NCI-H345 treated with DMSO at 0.1 percent for 48 hours (cell line): Measurements from ENCODE around the gene KAT5.
A peak's percentile ranks its signal among the peaks of the same experiment; 100 is the strongest.
"Not testable (repeated sequence)": the region's sequence is repeated elsewhere in the genome, so short reads cannot be mapped to it uniquely, and the experiment has no call there.

Experiments
- DNase-seq: peaks from one replicate; lab custom pipeline; 2025; ENCODE audit not compliant: unreplicated experiment; lab: John Stamatoyannopoulos, UW

The KAT5 gene

DNA sequence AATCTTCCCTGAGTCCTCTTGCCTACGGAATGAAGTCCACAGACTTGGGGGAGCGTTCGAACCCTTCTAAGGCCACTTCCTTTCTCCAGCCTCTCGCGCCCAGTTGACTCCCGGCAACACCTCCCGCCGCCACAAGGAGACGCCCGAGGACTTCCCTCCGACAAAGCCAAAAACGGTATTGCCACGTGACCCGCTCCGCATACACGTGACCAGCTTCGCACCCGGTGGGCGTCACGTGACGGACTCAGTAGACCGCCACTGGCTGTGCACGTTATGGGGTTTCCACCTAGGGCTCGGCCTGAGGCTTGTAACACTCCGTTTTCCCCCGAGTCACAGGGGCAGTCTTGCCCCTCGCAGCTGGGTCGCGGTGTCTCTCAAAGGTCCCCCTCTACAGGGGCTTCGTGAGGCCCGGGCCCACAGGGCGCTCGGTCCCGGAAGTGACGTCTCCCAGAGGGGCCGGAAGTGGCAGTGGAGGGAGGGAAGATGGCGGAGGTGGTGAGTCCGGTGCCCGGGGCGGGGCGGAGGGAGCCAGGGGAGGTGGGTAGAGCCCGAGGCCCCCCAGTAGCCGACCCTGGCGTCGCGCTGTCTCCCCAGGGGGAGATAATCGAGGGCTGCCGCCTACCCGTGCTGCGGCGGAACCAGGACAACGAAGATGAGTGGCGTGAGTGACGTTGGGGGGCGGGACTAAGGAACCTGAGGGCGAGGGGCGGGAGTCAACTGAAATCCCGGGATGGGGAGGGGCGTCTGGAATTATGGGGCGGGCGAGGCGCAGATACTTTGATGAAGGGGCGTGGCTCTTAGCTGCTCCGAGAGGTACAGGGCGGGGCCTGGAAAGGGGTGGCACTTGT is at the start of gene KAT5:
KAT5 (plus strand) TSS at position 468 of the 848 bp plus-strand sequence; CDS start at position 484, 16 bp downstream.
- peak; percentile 94 for DNase-seq

- peak; percentile 68 for DNase-seq
These were observed 49.0 kb upstream of the KAT5 start, which contains the start of gene RELA for GRCh38 chr11:65662799-65663638. TSS of gene RELA (minus strand) at chr11:65662916. CDS start at chr11:65662832, 84 bp downstream.

DNA sequence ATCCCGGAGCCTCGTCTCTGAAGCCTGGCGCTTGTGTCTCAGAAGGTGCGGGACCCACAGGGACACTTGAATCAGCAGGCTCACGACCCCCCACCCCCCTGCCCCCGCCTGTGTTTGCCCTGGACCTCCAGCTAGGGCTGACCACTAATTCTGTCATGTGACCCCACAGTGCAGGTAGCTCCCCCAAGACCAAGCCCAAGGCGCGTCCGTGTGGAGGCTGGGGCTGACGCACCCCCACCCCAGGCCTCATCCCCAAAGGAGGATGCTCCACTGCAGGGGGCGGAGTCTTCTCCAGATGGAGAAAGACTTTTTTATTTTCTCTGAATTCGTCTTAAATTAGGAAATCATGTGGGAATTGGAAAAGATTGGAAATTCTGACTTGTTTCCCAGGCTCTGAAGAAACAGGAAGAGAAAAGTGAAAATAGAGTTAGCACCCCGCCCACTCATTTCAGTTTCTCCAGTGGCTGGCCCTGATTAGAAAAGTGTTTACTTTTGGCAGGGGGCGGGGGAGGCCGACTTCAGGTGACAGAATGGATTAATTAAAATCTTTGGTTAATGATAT is 48.3 kb upstream of the KAT5 start:
- DNase-seq, result no peak

- DNase-seq, result no peak
These were observed 39.7 kb upstream of the KAT5 start for GRCh38 chr11:65672180-65672860.

DNA sequence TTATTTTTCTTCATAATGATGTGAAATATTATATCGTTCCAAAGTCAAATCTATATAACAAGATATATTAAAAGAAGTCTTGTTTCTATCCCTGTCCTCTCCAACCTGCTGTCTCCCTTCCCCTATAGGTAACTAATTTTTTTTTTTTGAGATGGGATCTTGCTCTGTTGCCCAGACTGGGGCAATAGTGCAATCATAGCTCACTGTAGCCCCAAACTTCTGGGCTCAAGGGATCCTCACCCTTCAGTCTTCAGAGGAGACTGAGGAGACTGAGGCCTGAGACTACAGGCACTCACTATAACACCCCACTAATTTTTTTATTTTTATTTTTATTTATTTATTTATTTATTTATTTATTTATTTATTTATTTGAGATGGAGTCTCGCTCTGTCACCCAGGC is 39.1 kb upstream of the KAT5 start:
- DNase-seq, result no peak

DNA sequence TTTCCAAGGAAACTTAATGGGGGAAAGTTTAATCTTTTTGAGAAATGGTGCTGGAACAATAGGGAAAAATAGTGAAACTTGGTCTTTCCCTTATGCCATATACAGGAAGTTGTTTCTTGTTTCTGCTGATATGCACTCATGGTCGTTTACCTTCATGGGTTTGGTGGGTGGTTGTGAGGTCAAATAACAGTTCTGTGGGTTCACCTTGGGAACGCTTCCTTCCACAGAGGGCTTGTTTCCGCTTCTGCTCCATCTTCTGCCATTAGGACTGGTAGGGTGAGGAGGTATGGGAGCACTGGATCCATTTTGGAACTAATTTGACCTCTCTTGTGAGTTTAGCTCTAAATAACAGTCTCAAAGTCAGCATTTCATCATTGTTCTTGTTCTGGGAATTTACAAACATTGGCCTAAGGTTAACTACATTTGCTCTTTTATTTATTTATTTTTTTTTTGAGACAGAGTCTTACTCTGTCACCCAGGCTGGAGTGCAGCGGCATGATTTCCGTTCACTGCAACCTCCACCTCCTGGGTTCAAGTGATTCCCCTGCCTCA is 31.8 kb upstream of the KAT5 start:
- DNase-seq, result no peak

DNA sequence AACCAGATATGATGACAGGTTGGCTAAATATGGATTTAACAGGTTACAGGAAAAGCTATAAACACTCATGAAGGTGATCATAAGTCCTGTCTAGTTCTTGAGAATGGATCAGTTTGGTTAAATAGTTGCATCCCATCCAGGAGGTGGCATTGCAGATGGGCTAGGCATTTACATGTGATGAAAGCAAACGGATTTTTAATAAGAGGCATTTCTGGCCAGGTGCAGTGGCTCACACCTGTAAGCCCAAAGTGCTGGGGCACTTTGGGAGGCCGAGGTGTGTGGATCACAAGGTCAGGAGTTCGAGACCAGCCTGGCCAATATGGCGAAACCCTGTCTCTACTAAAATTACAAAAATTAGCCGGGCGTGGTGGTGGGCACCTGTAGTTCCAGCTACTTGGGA is 28.6 kb upstream of the KAT5 start:
- not testable (repeated sequence) for DNase-seq

- DNase-seq, result no peak
These were observed 26.1 kb upstream of the KAT5 start for GRCh38 chr11:65685981-65686380.

GRCh38 chr11:65691847-65692246 is 20.2 kb upstream of the KAT5 start:
- not testable (repeated sequence) for DNase-seq

DNA sequence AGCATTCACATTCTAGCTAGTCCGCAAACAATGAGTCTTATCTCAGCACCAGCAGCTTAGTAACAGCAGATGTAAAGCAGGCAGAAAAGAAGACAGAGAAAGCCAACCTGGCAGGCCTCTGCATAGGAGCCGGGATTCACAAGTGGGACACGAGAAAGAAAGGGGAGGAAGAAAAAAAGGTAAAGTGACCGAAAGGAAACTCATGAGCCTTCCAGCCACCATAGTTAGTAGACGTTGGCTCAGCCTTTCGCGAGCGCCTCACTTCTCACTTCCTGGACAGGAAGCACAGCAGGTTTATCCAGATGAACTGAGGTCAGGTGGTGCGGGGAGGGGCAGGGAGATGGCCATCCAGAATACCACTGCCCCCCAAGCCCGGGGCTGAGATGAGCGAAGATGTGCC is 19.7 kb upstream of the KAT5 start:
- no peak for DNase-seq

DNA sequence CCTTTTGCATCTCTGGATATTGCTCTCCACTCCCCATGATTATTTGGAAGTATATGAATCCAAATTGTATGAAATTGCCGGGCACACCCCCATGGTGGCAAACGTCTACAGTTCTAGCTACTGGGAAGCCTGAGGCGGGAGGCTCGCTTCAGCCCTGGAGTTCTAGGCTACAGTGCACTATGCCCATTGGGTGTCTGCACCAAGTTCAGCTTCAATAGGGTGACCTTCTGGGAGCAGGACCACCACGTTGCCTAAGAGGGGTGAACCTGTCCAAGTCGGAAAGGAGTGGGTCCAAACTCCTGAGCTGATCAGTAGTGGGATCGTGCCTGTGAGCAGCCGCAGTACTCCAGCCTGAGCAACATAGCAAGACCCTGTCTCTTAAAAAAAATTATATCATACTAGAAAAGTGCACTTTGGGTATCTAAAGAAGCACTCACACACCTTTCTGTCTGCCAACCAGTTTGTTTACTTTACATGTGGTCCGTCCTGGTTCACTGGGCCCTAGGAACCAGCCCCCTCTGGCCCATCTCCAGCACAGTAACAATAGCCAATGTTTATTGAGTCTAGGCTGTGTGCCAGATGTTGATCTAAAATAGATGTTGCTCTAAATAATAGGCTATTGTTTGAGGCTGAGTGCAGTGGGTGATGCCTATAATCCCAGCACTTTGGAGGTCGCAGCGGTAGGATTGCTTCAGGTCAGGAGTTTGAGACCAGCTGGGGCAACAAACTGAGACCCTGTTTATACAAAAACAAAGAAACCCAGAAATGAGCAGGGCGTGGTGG is 16.4 kb upstream of the KAT5 start:
- peak; percentile 98 for DNase-seq

DNA sequence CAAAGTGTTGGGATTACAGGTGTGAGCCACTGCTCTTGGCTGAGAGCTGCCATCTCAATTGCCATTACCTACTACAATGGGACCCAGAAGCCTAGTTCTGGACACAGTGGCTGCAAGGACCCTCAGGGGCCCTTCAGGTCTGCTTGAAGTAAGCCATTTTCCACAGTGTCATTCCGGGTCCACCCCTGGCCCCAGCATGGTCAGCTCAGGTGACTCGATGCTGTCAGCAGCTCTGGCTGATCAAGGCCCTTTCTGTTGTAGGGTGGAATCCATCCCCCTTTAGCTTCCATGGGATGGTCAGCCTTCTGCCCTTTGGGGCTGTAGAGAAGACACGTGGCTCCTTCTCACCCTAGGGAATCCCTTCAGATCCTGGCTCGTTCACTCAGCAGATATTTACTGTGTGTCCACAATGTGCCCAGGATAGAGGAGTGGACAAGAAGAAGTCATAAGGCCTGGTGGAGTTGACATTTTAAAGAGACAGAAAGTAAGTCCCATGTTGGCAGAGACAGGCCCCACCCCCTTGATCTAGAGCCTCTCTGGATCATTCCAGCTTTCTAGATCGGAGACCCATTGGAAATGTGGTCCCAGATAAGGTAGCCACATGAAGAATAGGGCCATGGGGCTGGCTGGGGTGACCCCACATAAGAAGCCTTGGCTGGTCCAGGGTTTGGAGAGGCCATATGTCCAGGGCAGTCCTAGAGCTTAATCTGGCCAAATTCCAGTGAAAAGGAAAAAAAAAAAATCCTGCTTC is 15.1 kb upstream of the KAT5 start:
- no peak for DNase-seq

DNA sequence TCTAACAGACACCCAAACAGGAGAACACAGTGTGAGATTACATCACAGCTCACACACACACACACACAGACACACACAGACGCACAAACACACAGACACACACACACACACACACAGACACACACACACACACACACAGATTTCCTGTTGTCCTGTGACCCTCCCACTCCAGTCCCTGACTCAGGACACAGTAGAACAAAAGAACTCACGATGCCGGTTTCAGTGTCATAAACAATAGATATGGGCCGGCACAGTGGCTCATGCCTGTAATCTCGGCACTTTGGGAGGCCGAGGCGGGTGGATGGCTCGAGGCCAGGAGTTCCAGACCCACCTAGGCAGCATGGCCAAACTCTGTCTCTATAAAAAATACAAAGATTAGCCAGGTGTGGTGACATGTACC is 13.8 kb upstream of the KAT5 start:
- DNase-seq, result no peak

- no peak for DNase-seq
These were observed 12.7 kb upstream of the KAT5 start for GRCh38 chr11:65699306-65699705.

GRCh38 chr11:65700399-65700798 is 11.7 kb upstream of the KAT5 start:
- DNase-seq, result peak; percentile 16

DNA sequence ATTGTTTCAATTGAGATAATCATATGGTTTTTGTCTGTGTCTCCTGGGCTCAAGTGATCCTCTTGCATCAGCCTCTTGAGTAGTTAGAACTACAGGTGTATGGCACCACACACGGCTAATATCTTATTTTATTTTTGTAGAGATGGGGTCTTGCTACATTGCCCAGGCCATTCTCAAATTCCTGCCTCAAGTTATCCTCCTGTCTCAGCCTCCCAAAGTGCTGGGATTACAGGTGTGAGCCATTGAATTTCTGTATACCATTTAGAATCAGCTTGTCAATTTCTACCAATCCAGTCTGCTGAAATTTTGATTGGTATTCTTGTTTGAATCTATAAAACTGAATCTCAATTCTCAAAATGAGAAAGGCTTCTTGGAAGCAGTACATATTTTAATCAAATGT is 10.4 kb upstream of the KAT5 start:
- DNase-seq, result no peak

GRCh38 chr11:65703846-65704245 is 8.2 kb upstream of the KAT5 start:
- DNase-seq, result no peak

DNA sequence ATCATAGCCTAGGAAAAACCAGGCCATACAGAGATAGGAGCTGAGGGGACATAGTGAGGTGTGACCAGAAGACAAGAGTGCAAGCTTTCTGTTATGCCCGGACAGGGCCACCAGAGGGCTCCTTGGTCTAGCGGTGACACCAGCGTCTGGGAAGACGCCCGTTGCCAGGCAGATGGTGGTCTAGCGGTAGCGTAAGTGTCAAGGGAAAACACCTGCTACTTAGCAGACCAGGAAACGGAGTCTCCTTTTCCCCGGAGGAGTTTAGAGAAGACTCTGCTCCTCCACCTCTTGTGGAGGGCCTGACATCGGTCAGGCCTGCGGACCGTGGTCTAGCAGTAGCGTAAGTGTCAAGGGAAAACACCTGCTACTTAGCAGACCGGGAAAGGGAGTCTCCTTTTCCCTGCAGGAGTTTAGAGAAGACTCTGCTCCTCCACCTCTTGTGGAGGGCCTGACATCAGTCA is 5.7 kb upstream of the KAT5 start:
- DNase-seq, result not testable (repeated sequence)

GRCh38 chr11:65707002-65707401 is 5.0 kb upstream of the KAT5 start:
- not testable (repeated sequence) for DNase-seq
